SK-N-SH treated with all-trans-retinoic acid at 6 μM for 48 hours (cell line): ENCODE results near the gene PPARGC1A.

ENCODE experiments used
- CSDC2 ChIP-seq: fragments of 250-450 bp; sonication (Bioruptor Pico); IDR thresholded peaks from 2 replicates; pipeline ENCODE4 v1.5.0; 2020; ENCODE audit warnings: mild to moderate bottlenecking, moderate library complexity
- CSRNP3 ChIP-seq: fragments of 250-450 bp; sonication (Bioruptor Pico); IDR thresholded peaks from 2 replicates; pipeline ENCODE4 v1.5.1; 2021; ENCODE audit warnings: mild to moderate bottlenecking, moderate library complexity
- ISL1 ChIP-seq: fragments of 250-450 bp; sonication (Bioruptor Pico); IDR thresholded peaks from 2 replicates; pipeline ENCODE4 v2.1.2; 2022; ENCODE audit warnings: mild to moderate bottlenecking, moderate library complexity
- PATZ1 ChIP-seq: fragments of 250-450 bp; sonication (Bioruptor Pico); IDR thresholded peaks from 2 replicates; pipeline ENCODE4 v1.8.0; 2020; ENCODE audit warnings: mild to moderate bottlenecking, moderate library complexity, borderline replicate concordance
- RARB ChIP-seq: fragments of 250-450 bp; sonication (Bioruptor Pico); IDR thresholded peaks from 2 replicates; pipeline ENCODE4 v1.8.0; 2021; ENCODE audit warnings: mild to moderate bottlenecking, moderate library complexity
- TOX ChIP-seq: fragments of 250-450 bp; sonication (Bioruptor Pico); IDR thresholded peaks from 2 replicates; pipeline ENCODE4 v1.8.0; 2021; ENCODE audit warnings: mild to moderate bottlenecking, moderate library complexity, borderline replicate concordance
- TSHZ2 ChIP-seq: fragments of 250-450 bp; sonication (Bioruptor Pico); IDR thresholded peaks from 2 replicates; pipeline ENCODE4 v1.5.0; 2020; ENCODE audit warnings: mild to moderate bottlenecking, moderate library complexity
- ZC3H10 ChIP-seq: fragments of 250-450 bp; sonication (Bioruptor Pico); IDR thresholded peaks from 2 replicates; pipeline ENCODE4 v1.5.1; 2021; ENCODE audit warnings: mild to moderate bottlenecking, moderate library complexity
- ZFP3 ChIP-seq: fragments of 250-450 bp; sonication (Bioruptor Pico); IDR thresholded peaks from 2 replicates; pipeline ENCODE4 v1.5.0; 2020; ENCODE audit warnings: mild to moderate bottlenecking, moderate library complexity
- ZNF70 ChIP-seq: fragments of 450-650 bp; formaldehyde crosslinking; IDR thresholded peaks from 2 replicates; pipeline ENCODE4 v1.5.0; 2020; ENCODE audit warnings: mild to moderate bottlenecking, moderate library complexity

GRCh38 chr4:23851464-23851863 is 38.4 kb downstream of the PPARGC1A start:
- TF ChIP-seq TSHZ2 (CRISPR knock-in tag) (no peak), ZC3H10 (no peak), PATZ1 (CRISPR knock-in tag) (no peak), TOX (no peak), ZFP3 (CRISPR knock-in tag) (no peak), ZNF70 (CRISPR knock-in tag) (no peak), ISL1 (CRISPR knock-in tag) (no peak), CSDC2 (no peak), RARB (CRISPR knock-in tag) (no peak), CSRNP3 (CRISPR knock-in tag) (no peak)
